ENCODE data around the gene GID4. TPM values are rescaled to one million over a fixed set of nuclear protein-coding genes. Genes with fewer than 3 reads are reported as not detected.

GID4 gene
- total and polyA plus RNA-seq, 2 of the 13 experiments (the other 11 are each of a cell fraction or from before 2014, with no cell fraction given), result 4.3 to 6.1 TPM

DNA sequence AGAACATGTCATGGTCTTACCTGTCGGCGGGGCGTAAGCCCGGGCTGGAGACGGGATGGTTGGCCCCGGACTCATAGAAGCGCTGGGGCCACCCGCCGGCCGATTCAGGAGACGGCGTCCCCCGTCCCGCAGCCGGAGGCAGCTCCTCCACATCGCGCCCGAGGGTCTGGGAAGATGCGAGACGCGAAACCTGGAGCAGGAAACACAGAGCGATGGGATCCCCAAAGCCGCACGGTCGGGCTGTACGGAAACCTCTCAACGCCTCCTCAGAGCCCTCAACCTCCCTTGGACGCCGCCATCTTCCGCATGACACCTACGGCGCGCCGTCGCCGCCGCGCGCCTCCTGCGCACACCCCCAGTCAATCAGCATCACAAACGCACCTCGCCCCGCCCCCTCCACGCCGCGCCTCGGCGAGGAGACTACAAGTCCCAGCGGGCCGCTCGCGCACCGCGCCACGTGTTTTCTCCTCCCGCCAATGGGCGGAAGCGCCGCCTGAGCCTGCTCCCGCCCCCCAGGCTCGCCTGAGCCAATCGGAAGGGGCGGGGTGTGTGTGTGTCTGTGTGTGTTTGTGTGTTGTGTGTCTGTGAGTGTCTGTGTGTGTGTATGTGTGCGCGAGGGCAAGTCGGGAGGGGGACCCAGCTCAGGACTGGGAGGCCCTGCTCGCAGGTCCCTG is at the start of gene GID4, which contains the start of gene ATPAF2 (continued):
- no peak for TF ChIP-seq MAFK (conservative IDR thresholded peaks at IDR 0.05 in 1 of 2, IDR thresholded peaks at IDR 0.05 in 1 of 2; ENCODE audit: low read length in 2 of 2)
- TF ChIP-seq ZNF672 (CRISPR knock-in tag; IDR thresholded peaks at IDR 0.05), result no peak
- TF ChIP-seq, protein P1, sequence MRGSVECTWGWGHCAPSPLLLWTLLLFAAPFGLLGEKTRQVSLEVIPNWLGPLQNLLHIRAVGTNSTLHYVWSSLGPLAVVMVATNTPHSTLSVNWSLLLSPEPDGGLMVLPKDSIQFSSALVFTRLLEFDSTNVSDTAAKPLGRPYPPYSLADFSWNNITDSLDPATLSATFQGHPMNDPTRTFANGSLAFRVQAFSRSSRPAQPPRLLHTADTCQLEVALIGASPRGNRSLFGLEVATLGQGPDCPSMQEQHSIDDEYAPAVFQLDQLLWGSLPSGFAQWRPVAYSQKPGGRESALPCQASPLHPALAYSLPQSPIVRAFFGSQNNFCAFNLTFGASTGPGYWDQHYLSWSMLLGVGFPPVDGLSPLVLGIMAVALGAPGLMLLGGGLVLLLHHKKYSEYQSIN (CRISPR knock-in tag; IDR thresholded peaks at IDR 0.05; ENCODE audit: borderline replicate concordance), result no peak
- TF ChIP-seq RORA (CRISPR knock-in tag; IDR thresholded peaks at IDR 0.05), result no peak
- TF ChIP-seq ZFP41 (CRISPR knock-in tag; IDR thresholded peaks at IDR 0.05; ENCODE audit: borderline replicate concordance), result no peak
- TF ChIP-seq ZNF589 (CRISPR knock-in tag; conservative IDR thresholded peaks at IDR 0.05), result peak; percentile 64; the same call in 1 of the 2 replicates
- TF ChIP-seq, protein P2, sequence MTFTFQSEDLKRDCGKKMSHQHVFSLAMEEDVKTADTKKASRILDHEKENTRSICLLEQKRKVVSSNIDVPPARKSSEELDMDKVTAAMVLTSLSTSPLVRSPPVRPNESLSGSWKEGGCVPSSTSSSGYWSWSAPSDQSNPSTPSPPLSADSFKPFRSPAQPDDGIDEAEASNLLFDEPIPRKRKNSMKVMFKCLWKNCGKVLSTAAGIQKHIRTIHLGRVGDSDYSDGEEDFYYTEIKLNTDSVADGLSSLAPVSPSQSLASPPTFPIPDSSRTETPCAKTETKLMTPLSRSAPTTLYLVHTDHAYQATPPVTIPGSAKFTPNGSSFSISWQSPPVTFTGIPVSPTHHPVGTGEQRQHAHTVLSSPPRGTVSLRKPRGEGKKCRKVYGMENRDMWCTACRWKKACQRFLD (CRISPR knock-in tag; IDR thresholded peaks at IDR 0.05; ENCODE audit: borderline replicate concordance), result no peak
- peak; percentile 91 for TF ChIP-seq SAP130 (CRISPR knock-in tag; IDR thresholded peaks at IDR 0.05; ENCODE audit: low read depth)
- TF ChIP-seq TGIF2 (CRISPR knock-in tag; IDR thresholded peaks at IDR 0.05), result 0 out of 2 replicates have a peak, but pooled peaks have one; percentile 54
- TF ChIP-seq FIP1L1 (IDR thresholded peaks at IDR 0.05; ENCODE audit: borderline replicate concordance, insufficient read depth, low read depth, low read length), result no peak; the same call in 1 of the 2 replicates
- TF ChIP-seq KMT2B (CRISPR knock-in tag; IDR thresholded peaks at IDR 0.05), result peak; percentile 84; the same call in 1 of the 2 replicates
- TF ChIP-seq CREB1 (IDR thresholded peaks at IDR 0.05), result peak; percentile 94
- TF ChIP-seq CREB1 (CRISPR knock-in tag; IDR thresholded peaks at IDR 0.05), result peak; percentile 96
- TF ChIP-seq, protein P3, sequence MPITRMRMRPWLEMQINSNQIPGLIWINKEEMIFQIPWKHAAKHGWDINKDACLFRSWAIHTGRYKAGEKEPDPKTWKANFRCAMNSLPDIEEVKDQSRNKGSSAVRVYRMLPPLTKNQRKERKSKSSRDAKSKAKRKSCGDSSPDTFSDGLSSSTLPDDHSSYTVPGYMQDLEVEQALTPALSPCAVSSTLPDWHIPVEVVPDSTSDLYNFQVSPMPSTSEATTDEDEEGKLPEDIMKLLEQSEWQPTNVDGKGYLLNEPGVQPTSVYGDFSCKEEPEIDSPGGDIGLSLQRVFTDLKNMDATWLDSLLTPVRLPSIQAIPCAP (CRISPR knock-in tag; IDR thresholded peaks at IDR 0.05; ENCODE audit: low read depth), result 0 out of 2 replicates have a peak, but pooled peaks have one; percentile 74
- TF ChIP-seq SNRNP70 (IDR thresholded peaks at IDR 0.05; ENCODE audit: low read depth, low read length), result no peak
- TF ChIP-seq, protein P4, sequence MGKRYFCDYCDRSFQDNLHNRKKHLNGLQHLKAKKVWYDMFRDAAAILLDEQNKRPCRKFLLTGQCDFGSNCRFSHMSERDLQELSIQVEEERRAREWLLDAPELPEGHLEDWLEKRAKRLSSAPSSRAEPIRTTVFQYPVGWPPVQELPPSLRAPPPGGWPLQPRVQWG (CRISPR knock-in tag; IDR thresholded peaks at IDR 0.05; ENCODE audit: borderline replicate concordance, low read depth), result no peak
- TF ChIP-seq, protein P5, sequence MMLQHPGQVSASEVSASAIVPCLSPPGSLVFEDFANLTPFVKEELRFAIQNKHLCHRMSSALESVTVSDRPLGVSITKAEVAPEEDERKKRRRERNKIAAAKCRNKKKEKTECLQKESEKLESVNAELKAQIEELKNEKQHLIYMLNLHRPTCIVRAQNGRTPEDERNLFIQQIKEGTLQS (CRISPR knock-in tag; IDR thresholded peaks at IDR 0.05), result no peak
- TF ChIP-seq, protein P6, sequence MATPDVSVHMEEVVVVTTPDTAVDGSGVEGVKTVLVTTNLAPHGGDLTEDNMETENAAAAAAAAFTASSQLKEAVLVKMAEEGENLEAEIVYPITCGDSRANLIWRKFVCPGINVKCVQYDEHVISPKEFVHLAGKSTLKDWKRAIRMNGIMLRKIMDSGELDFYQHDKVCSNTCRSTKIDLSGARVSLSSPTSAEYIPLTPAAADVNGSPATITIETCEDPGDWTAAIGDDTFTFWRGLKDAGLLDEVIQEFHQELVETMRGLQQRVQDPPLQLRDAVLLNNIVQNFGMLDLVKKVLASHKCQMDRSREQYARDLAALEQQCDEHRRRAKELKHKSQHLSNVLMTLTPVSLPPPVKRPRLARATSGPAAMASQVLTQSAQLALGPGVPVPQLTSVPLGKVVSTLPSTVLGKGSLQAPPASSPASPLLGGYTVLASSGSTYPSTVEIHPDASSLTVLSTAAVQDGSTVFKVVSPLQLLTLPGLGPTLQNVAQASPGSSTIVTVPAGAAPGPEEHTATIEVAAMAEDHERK (CRISPR knock-in tag; IDR thresholded peaks at IDR 0.05; ENCODE audit: low read depth), result peak; percentile 87
- TF ChIP-seq TSC22D2 (CRISPR knock-in tag; IDR thresholded peaks at IDR 0.05; ENCODE audit: borderline replicate concordance), result no peak
- no peak for TF ChIP-seq SP140L (CRISPR knock-in tag; IDR thresholded peaks at IDR 0.05; ENCODE audit: borderline replicate concordance)
- no peak for TF ChIP-seq ZSCAN25 (CRISPR knock-in tag; IDR thresholded peaks at IDR 0.05)
- TF ChIP-seq ISL2 (CRISPR knock-in tag; IDR thresholded peaks at IDR 0.05), result peak; percentile 60; the same call in 1 of the 2 replicates
- peak; percentile 92; the same call in 1 of the 2 replicates for TF ChIP-seq SNAI1 (CRISPR knock-in tag; IDR thresholded peaks at IDR 0.05; ENCODE audit: borderline replicate concordance)
- no peak for TF ChIP-seq HMGA1 (CRISPR knock-in tag; conservative IDR thresholded peaks at IDR 0.05)
- 0 out of 2 replicates have a peak, but pooled peaks have one; percentile 78 for TF ChIP-seq NFKB2 (CRISPR knock-in tag; IDR thresholded peaks at IDR 0.05; ENCODE audit: borderline replicate concordance)

Data from HepG2 (cell line).